ENCODE measurements around the gene PHF20. TPM values are rescaled to one million over a fixed set of nuclear protein-coding genes. Genes with fewer than 3 reads are reported as not detected.

PHF20 gene
- total RNA-seq, 6 experiments from 2014 or later: 31.5 to 40.9 (median 36.2) TPM

- TF ChIP-seq CTCF (IDR thresholded peaks at IDR 0.05): no peak
- no peak for DNase-seq
- no peaks in the 10 kb centered on the region for H3K4me1 Mint-ChIP-seq (ENCODE audit: low read depth)
- H3K27ac Mint-ChIP-seq: no peak overlapping the region
- H3K4me3 Mint-ChIP-seq: no peak overlapping the region
- peaks cover 27% of the 10 kb centered on the region for H3K36me3 Mint-ChIP-seq (ENCODE audit: low read depth)
- H3K27me3 Mint-ChIP-seq (ENCODE audit: insufficient read depth): peaks cover 2% of the 10 kb centered on the region; the same call in 1 of the 2 replicates
- no peaks in the 10 kb centered on the region for H3K9me3 Mint-ChIP-seq
These were observed 157.5 kb downstream of the PHF20 start for GRCh38 chr20:35929301-35929700.

GRCh38 chr20:35934050-35934449 is 162.2 kb downstream of the PHF20 start:
- peaks cover 12% of the 10 kb centered on the region for H3K4me1 Mint-ChIP-seq (ENCODE audit: low read depth)
- no peak overlapping the region for H3K27ac Mint-ChIP-seq
- no peak for DNase-seq
- H3K4me3 Mint-ChIP-seq: no peak overlapping the region
- TF ChIP-seq CTCF (IDR thresholded peaks at IDR 0.05): no peak
- no peaks in the 10 kb centered on the region for H3K9me3 Mint-ChIP-seq
- peaks cover 12% of the 10 kb centered on the region for H3K36me3 Mint-ChIP-seq (ENCODE audit: low read depth)
- no peaks in the 10 kb centered on the region; the same call in 1 of the 2 replicates for H3K27me3 Mint-ChIP-seq (ENCODE audit: insufficient read depth)

- no peaks in the 10 kb centered on the region; the same call in 1 of the 2 replicates for H3K27me3 Mint-ChIP-seq (ENCODE audit: insufficient read depth)
- no peak for DNase-seq
- peak overlapping the region; percentile 56 for H3K27ac Mint-ChIP-seq
- TF ChIP-seq CTCF (IDR thresholded peaks at IDR 0.05): no peak
- H3K4me1 Mint-ChIP-seq (ENCODE audit: low read depth): peaks cover 21% of the 10 kb centered on the region
- H3K9me3 Mint-ChIP-seq: no peaks in the 10 kb centered on the region
- peak overlapping the region; percentile 31 for H3K4me3 Mint-ChIP-seq
- peaks cover 8% of the 10 kb centered on the region for H3K36me3 Mint-ChIP-seq (ENCODE audit: low read depth)
These were observed 167.4 kb downstream of the PHF20 start for GRCh38 chr20:35939264-35939663.

GRCh38 chr20:35941620-35942019 is 169.8 kb downstream of the PHF20 start:
- H3K9me3 Mint-ChIP-seq: no peaks in the 10 kb centered on the region
- TF ChIP-seq CTCF (IDR thresholded peaks at IDR 0.05): no peak
- H3K4me3 Mint-ChIP-seq: no peak overlapping the region
- H3K27ac Mint-ChIP-seq: no peak overlapping the region
- peaks cover 21% of the 10 kb centered on the region for H3K4me1 Mint-ChIP-seq (ENCODE audit: low read depth)
- H3K27me3 Mint-ChIP-seq (ENCODE audit: insufficient read depth): no peaks in the 10 kb centered on the region; the same call in 1 of the 2 replicates
- no peak for DNase-seq
- peaks cover 8% of the 10 kb centered on the region for H3K36me3 Mint-ChIP-seq (ENCODE audit: low read depth)

- peaks cover 22% of the 10 kb centered on the region for H3K4me1 Mint-ChIP-seq (ENCODE audit: low read depth)
- peaks cover 8% of the 10 kb centered on the region for H3K36me3 Mint-ChIP-seq (ENCODE audit: low read depth)
- no peak for DNase-seq
- TF ChIP-seq CTCF (IDR thresholded peaks at IDR 0.05): no peak
- no peak overlapping the region for H3K27ac Mint-ChIP-seq
- no peaks in the 10 kb centered on the region for H3K9me3 Mint-ChIP-seq
- no peak overlapping the region for H3K4me3 Mint-ChIP-seq
- no peaks in the 10 kb centered on the region; the same call in 1 of the 2 replicates for H3K27me3 Mint-ChIP-seq (ENCODE audit: insufficient read depth)
These were observed 170.4 kb downstream of the PHF20 start for GRCh38 chr20:35942243-35942642.

GRCh38 chr20:35947489-35947888 is 175.7 kb downstream of the PHF20 start:
- H3K36me3 Mint-ChIP-seq (ENCODE audit: low read depth): peaks cover 5% of the 10 kb centered on the region; the same call in 1 of the 2 replicates
- peak; percentile 10 for DNase-seq
- no peaks in the 10 kb centered on the region; the same call in 1 of the 2 replicates for H3K27me3 Mint-ChIP-seq (ENCODE audit: insufficient read depth)
- H3K9me3 Mint-ChIP-seq: no peaks in the 10 kb centered on the region
- peaks cover 18% of the 10 kb centered on the region for H3K4me1 Mint-ChIP-seq (ENCODE audit: low read depth)
- H3K4me3 Mint-ChIP-seq: no peak overlapping the region; the same call in 1 of the 2 replicates
- H3K27ac Mint-ChIP-seq: peak overlapping the region; percentile 75
- TF ChIP-seq CTCF (IDR thresholded peaks at IDR 0.05): peak; percentile 71
